Right atrium auricular region (tissue), 2 donors: ENCODE data around the gene SYNDIG1. TPM values are rescaled to one million over a fixed set of nuclear protein-coding genes. Genes with fewer than 3 reads are reported as not detected.

Experiments used
- DNase-seq: peaks from one replicate; pipeline ENCODE4 v3.0.0-alpha.2; 2019; ENCODE audit warnings: low spot score
- H3K27ac ChIP-seq, 2 donors: fragments of 200-600 bp; sonication (generic); 1 replicate in 1 of 2; 2 replicates in 1 of 2; pipeline ENCODE4 v1.5.1; 2016 to 2019
- H3K27me3 ChIP-seq, 2 donors: fragments of 200-600 bp; sonication (generic); one replicate each; pipeline versions ENCODE4 v1.5.1 to v1.6.0; 2017 to 2019
- H3K36me3 ChIP-seq: fragments of 200-600 bp; sonication (generic); one replicate; pipeline ENCODE4 v1.5.1; 2016
- H3K4me1 ChIP-seq, 2 donors: fragments of 200-600 bp; sonication (generic); one replicate each; pipeline versions ENCODE4 v1.5.1 to v1.6.0; 2017 to 2019
- H3K4me3 ChIP-seq, 2 donors: fragments of 200-600 bp; sonication (generic); 1 replicate in 1 of 2; 2 replicates in 1 of 2; pipeline ENCODE4 v1.5.1; 2017 to 2019; ENCODE audit warnings: mild to moderate bottlenecking in 1 of 2, moderate library complexity in 1 of 2
- H3K9me3 ChIP-seq, 2 donors: fragments of 200-600 bp; sonication (generic); one replicate each; pipeline ENCODE4 v1.5.1; 2019
- CTCF ChIP-seq, 2 donors: fragments of 200-600 bp; sonication (generic); IDR thresholded peaks; one replicate each; pipeline ENCODE4 v1.5.1; 2019; ENCODE audit warnings: antibody characterized with exemption in 2 of 2
- total RNA-seq, 2 donors: library from RNA; depleted of rRNA; stranded (reverse); fragments of >200 nt; gene quantifications; one replicate each; pipeline ENCODE4 v1.1.0, GENCODE V29; 2016

The SYNDIG1 gene
- total RNA-seq, 2 donors from 2014 or later, result 21.7 to 38.1 TPM

- no peaks in the 10 kb centered on the region for H3K27me3 ChIP-seq
- DNase-seq, result no peak
- peaks cover 0 to 11% of the 10 kb centered on the region in 2 donors for H3K4me1 ChIP-seq
- no peak for TF ChIP-seq CTCF (IDR thresholded peaks at IDR 0.05)
- no peaks in the 10 kb centered on the region for H3K36me3 ChIP-seq
- H3K27ac ChIP-seq, result no peak overlapping the region
- H3K9me3 ChIP-seq, result no peaks in the 10 kb centered on the region
- no peak overlapping the region for H3K4me3 ChIP-seq
These were observed 21.8 kb downstream of the SYNDIG1 start for GRCh38 chr20:24491041-24491756.

- peak in 1 of 2 donors; percentile 24 for TF ChIP-seq CTCF (IDR thresholded peaks at IDR 0.05)
- Histone ChIP-seq H3K36me3 (no peaks in the 10 kb centered on the region), H3K27me3 (no peaks in the 10 kb centered on the region), H3K27ac (no peak overlapping the region), H3K4me1 (peaks cover 0 to 11% of the 10 kb centered on the region in 2 donors), H3K9me3 (no peaks in the 10 kb centered on the region), H3K4me3 (no peak overlapping the region)
- DNase-seq, result no peak
These were observed 22.7 kb downstream of the SYNDIG1 start for GRCh38 chr20:24492031-24492607.

- H3K4me3 ChIP-seq, result no peak overlapping the region
- H3K4me1 ChIP-seq, result peaks cover 0 to 11% of the 10 kb centered on the region in 2 donors
- H3K9me3 ChIP-seq, result no peaks in the 10 kb centered on the region
- H3K36me3 ChIP-seq, result no peaks in the 10 kb centered on the region
- H3K27ac ChIP-seq, result no peak overlapping the region
- DNase-seq, result no peak
- no peaks in the 10 kb centered on the region for H3K27me3 ChIP-seq
- TF ChIP-seq CTCF (IDR thresholded peaks at IDR 0.05), result no peak
These were observed 23.3 kb downstream of the SYNDIG1 start for GRCh38 chr20:24492698-24493097.

- Histone ChIP-seq H3K27me3 (no peaks in the 10 kb centered on the region), H3K27ac (no peak overlapping the region), H3K9me3 (no peaks in the 10 kb centered on the region), H3K36me3 (no peaks in the 10 kb centered on the region), H3K4me1 (peaks cover 0 to 11% of the 10 kb centered on the region in 2 donors), H3K4me3 (no peak overlapping the region)
- TF ChIP-seq CTCF (IDR thresholded peaks at IDR 0.05), result no peak
- no peak for DNase-seq
These were observed 23.8 kb downstream of the SYNDIG1 start for GRCh38 chr20:24493181-24493580.

GRCh38 chr20:24493661-24494459, 24.4 kb downstream of the SYNDIG1 start:
- Histone ChIP-seq H3K27me3 (no peaks in the 10 kb centered on the region), H3K27ac (no peak overlapping the region), H3K4me1 (peaks cover 0 to 11% of the 10 kb centered on the region in 2 donors), H3K36me3 (no peaks in the 10 kb centered on the region), H3K9me3 (no peaks in the 10 kb centered on the region), H3K4me3 (no peak overlapping the region)
- no peak for TF ChIP-seq CTCF (IDR thresholded peaks at IDR 0.05)
- no peak for DNase-seq
